HepG2 (cell line): ENCODE results near the gene PAQR3. TPM values are rescaled to one million over a fixed set of nuclear protein-coding genes. Genes with fewer than 3 reads are reported as not detected.

Experiments used
- ERF ChIP-seq: IDR thresholded peaks from 2 replicates; pipeline ENCODE4 v1.6.1; 2018; ENCODE audit warnings: missing biosample characterization, missing genetic modification reagents
- GPN1 ChIP-seq: sonication (generic); formaldehyde crosslinking; IDR thresholded peaks from 2 replicates; pipeline ENCODE4 v1.5.1; 2020; ENCODE audit warnings: missing genetic modification reagents, borderline replicate concordance
- HNF1A ChIP-seq, 2 experiments: sonication (generic) in 1 of 2; formaldehyde crosslinking in 1 of 2; IDR thresholded peaks; 2 replicates each; pipeline versions ENCODE4 v1.4.0 to v1.6.1; 2016 to 2020; ENCODE audit warnings: borderline replicate concordance in 1 of 2, low read depth in 1 of 2, mild to moderate bottlenecking in 1 of 2, missing genetic modification reagents in 1 of 2
- JUND ChIP-seq: sonication (generic); formaldehyde crosslinking; IDR thresholded peaks from 2 replicates; pipeline ENCODE4 v1.8.0; 2022; ENCODE audit warnings: mild to moderate bottlenecking, missing genetic modification reagents
- MIXL1 ChIP-seq: IDR thresholded peaks from 2 replicates; pipeline ENCODE4 v1.6.1; 2016
- NFKB2 ChIP-seq: sonication (generic); formaldehyde crosslinking; IDR thresholded peaks from 2 replicates; pipeline ENCODE4 v1.4.0; 2020; ENCODE audit warnings: missing genetic modification reagents, borderline replicate concordance
- PBX2 ChIP-seq: IDR thresholded peaks from 2 replicates; pipeline ENCODE4 v1.6.1; 2016; ENCODE audit warnings: control low read depth
- ZFP36L2 ChIP-seq: sonication (generic); formaldehyde crosslinking; IDR thresholded peaks from 2 replicates; pipeline ENCODE4 v1.4.0; 2020; ENCODE audit warnings: missing genetic modification reagents
- ZNF331 ChIP-seq: sonication (generic); formaldehyde crosslinking; IDR thresholded peaks from 2 replicates; pipeline ENCODE4 v1.4.0; 2020; ENCODE audit warnings: missing genetic modification reagents
- ZZZ3 ChIP-seq: sonication (generic); formaldehyde crosslinking; IDR thresholded peaks from 2 replicates; pipeline ENCODE4 v1.4.0; 2020; ENCODE audit warnings: missing genetic modification reagents, mild to moderate bottlenecking, borderline replicate concordance
- polyA plus RNA-seq, 8 experiments: library from polyadenylated mRNA; depleted of rRNA in 3 of 8; stranded (reverse) in 7 of 8; unstranded in 1 of 8; fragments of >200 nt; fragmentation: Illumina TruSeq in 4 of 8; extraction: Trizol in 4 of 8; gene quantifications; 2 replicates each; pipeline versions ENCODE4 v1.2.1 to v1.2.3, GENCODE V29; 2011 to 2016; ENCODE audit warnings: low read depth in 4 of 8, missing spikeins in 1 of 8, mixed read lengths in 1 of 8; ENCODE audit not compliant: insufficient read depth in 1 of 8
- total RNA-seq, 5 experiments: library from RNA; depleted of rRNA; stranded (reverse); fragments of >200 nt; fragmentation: Illumina TruSeq; extraction: Trizol; gene quantifications; 2 replicates each; pipeline ENCODE4 v1.2.3, GENCODE V29; 2016; ENCODE audit warnings: low read depth in 1 of 5
- TF ChIP-seq, protein P1 (sequence below): sonication (generic); formaldehyde crosslinking; IDR thresholded peaks from 2 replicates; pipeline ENCODE4 v1.4.0; 2020; ENCODE audit warnings: missing genetic modification reagents
- TF ChIP-seq, protein P2 (sequence below): sonication (generic); formaldehyde crosslinking; IDR thresholded peaks from 2 replicates; pipeline ENCODE4 v1.4.0; 2020; ENCODE audit warnings: mild to moderate bottlenecking, missing genetic modification reagents
- TF ChIP-seq, protein P3 (sequence below): sonication (generic); formaldehyde crosslinking; IDR thresholded peaks from 2 replicates; pipeline ENCODE4 v1.4.0; 2020; ENCODE audit warnings: missing genetic modification reagents, borderline replicate concordance

Gene PAQR3
- total and polyA plus RNA-seq, 2 of the 13 experiments (the other 11 are each of a cell fraction or from before 2014, with no cell fraction given): 9.9 to 13.6 TPM

DNA sequence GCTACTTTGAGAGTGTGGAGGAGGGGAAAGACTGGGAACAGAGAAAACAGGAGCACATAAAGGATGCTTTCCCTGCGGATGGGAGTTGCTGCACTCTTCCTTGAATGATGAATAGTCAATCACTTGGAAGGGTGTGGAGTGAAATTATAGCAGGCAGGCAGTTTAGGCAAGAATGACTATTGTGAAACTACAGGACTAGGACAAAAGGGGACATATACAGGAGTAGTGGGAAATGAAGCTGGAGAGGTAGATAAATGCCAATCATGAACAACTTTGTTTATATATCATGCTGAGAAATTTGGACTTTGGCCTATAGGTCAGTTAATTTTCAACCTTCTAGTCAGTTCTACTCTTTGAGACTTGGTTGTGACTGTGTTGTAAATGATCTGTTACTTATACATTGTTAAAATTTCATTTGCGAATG is 76.9 kb downstream of the PAQR3 start (continued):
- peak; percentile 77 for TF ChIP-seq PBX2 (CRISPR knock-in tag)
- TF ChIP-seq ZZZ3 (CRISPR knock-in tag): no peak
- TF ChIP-seq HNF1A (IDR thresholded peaks at IDR 0.05; ENCODE audit: low read depth): peak; percentile 77
- peak; percentile 93 for TF ChIP-seq HNF1A (CRISPR knock-in tag; IDR thresholded peaks at IDR 0.05; ENCODE audit: borderline replicate concordance)
- TF ChIP-seq MIXL1 (CRISPR knock-in tag): peak; percentile 80
- no peak for TF ChIP-seq GPN1 (CRISPR knock-in tag)
- no peak for TF ChIP-seq NFKB2
- TF ChIP-seq, protein P1, sequence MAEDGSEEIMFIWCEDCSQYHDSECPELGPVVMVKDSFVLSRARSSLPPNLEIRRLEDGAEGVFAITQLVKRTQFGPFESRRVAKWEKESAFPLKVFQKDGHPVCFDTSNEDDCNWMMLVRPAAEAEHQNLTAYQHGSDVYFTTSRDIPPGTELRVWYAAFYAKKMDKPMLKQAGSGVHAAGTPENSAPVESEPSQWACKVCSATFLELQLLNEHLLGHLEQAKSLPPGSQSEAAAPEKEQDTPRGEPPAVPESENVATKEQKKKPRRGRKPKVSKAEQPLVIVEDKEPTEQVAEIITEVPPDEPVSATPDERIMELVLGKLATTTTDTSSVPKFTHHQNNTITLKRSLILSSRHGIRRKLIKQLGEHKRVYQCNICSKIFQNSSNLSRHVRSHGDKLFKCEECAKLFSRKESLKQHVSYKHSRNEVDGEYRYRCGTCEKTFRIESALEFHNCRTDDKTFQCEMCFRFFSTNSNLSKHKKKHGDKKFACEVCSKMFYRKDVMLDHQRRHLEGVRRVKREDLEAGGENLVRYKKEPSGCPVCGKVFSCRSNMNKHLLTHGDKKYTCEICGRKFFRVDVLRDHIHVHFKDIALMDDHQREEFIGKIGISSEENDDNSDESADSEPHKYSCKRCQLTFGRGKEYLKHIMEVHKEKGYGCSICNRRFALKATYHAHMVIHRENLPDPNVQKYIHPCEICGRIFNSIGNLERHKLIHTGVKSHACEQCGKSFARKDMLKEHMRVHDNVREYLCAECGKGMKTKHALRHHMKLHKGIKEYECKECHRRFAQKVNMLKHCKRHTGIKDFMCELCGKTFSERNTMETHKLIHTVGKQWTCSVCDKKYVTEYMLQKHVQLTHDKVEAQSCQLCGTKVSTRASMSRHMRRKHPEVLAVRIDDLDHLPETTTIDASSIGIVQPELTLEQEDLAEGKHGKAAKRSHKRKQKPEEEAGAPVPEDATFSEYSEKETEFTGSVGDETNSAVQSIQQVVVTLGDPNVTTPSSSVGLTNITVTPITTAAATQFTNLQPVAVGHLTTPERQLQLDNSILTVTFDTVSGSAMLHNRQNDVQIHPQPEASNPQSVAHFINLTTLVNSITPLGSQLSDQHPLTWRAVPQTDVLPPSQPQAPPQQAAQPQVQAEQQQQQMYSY (CRISPR knock-in tag): no peak
- peak; percentile 63; the same call in 1 of the 2 replicates for TF ChIP-seq ERF (CRISPR knock-in tag)
- peak; percentile 81; the same call in 1 of the 2 replicates for TF ChIP-seq ZNF331 (CRISPR knock-in tag)
- no peak for TF ChIP-seq ZFP36L2 (CRISPR knock-in tag)
- peak; percentile 31; the same call in 1 of the 2 replicates for TF ChIP-seq JUND
- TF ChIP-seq, protein P2, sequence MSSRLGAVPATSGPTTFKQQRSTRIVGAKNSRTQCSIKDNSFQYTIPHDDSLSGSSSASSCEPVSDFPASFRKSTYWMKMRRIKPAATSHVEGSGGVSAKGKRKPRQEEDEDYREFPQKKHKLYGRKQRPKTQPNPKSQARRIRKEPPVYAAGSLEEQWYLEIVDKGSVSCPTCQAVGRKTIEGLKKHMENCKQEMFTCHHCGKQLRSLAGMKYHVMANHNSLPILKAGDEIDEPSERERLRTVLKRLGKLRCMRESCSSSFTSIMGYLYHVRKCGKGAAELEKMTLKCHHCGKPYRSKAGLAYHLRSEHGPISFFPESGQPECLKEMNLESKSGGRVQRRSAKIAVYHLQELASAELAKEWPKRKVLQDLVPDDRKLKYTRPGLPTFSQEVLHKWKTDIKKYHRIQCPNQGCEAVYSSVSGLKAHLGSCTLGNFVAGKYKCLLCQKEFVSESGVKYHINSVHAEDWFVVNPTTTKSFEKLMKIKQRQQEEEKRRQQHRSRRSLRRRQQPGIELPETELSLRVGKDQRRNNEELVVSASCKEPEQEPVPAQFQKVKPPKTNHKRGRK (CRISPR knock-in tag): no peak
- TF ChIP-seq, protein P3, sequence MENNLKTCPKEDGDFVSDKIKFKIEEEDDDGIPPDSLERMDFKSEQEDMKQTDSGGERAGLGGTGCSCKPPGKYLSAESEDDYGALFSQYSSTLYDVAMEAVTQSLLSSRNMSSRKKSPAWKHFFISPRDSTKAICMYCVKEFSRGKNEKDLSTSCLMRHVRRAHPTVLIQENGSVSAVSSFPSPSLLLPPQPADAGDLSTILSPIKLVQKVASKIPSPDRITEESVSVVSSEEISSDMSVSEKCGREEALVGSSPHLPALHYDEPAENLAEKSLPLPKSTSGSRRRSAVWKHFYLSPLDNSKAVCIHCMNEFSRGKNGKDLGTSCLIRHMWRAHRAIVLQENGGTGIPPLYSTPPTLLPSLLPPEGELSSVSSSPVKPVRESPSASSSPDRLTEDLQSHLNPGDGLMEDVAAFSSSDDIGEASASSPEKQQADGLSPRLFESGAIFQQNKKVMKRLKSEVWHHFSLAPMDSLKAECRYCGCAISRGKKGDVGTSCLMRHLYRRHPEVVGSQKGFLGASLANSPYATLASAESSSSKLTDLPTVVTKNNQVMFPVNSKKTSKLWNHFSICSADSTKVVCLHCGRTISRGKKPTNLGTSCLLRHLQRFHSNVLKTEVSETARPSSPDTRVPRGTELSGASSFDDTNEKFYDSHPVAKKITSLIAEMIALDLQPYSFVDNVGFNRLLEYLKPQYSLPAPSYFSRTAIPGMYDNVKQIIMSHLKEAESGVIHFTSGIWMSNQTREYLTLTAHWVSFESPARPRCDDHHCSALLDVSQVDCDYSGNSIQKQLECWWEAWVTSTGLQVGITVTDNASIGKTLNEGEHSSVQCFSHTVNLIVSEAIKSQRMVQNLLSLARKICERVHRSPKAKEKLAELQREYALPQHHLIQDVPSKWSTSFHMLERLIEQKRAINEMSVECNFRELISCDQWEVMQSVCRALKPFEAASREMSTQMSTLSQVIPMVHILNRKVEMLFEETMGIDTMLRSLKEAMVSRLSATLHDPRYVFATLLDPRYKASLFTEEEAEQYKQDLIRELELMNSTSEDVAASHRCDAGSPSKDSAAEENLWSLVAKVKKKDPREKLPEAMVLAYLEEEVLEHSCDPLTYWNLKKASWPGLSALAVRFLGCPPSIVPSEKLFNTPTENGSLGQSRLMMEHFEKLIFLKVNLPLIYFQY: no peak
